HepG2 (cell line): ENCODE measurements around the gene KRT33A. TPM values are rescaled to one million over a fixed set of nuclear protein-coding genes. Genes with fewer than 3 reads are reported as not detected.

Experiments used
- ATAC-seq: fragments of 200-7000 bp; cut with Tn5 transposase; 3 replicates; pipeline ENCODE4 v1.9.1; 2020; ENCODE audit warnings: mild to moderate bottlenecking, moderate library complexity
- BruUV-seq: library from RNA; stranded (reverse); fragments of 400-500 nt; replicated peaks from 2 replicates; lab custom pipeline; 2021; lab: Mats Ljungman, UMichigan
- CTCF ChIA-PET: fragments of 300-600 bp; formaldehyde crosslinking; extraction: SDS; loops from one replicate; lab custom pipeline; 2021; ENCODE audit warnings: low total read pairs, inconsistent platforms, low intra/inter-chr PET ratio; lab: Yijun Ruan, JAX
- POLR2A ChIA-PET: fragments of 350-600 bp; sonication (Branson Sonifier 250); formaldehyde crosslinking; loops from one replicate; lab custom pipeline; 2020; ENCODE audit warnings: antibody characterized with exemption, inconsistent platforms; lab: Yijun Ruan, JAX
- DNase-seq: peaks from one replicate; pipeline ENCODE4 v3.0.0-alpha.2; 2015; ENCODE audit warnings: low spot score
- FAIRE-seq: peaks from 3 replicates; lab custom pipeline; 2011; peaks lifted over from hg19 to GRCh38; lab: Jason Lieb, UNC
- H2AFZ ChIP-seq: one replicate; pipeline ENCODE4 v1.6.1; 2011; ENCODE audit warnings: low read length, inconsistent platforms
- H3K27ac ChIP-seq: fragments of 300-600 bp; 3 replicates; pipeline ENCODE4 v1.8.0; 2011; ENCODE audit warnings: mixed run types, mild to moderate bottlenecking, mixed read lengths, low read length, inconsistent platforms; ENCODE audit not compliant: insufficient read depth; ENCODE audit errors: extremely low read length
- H3K27me3 ChIP-seq, 2 experiments: fragments of 200-600 bp in 1 of 2; 2 replicates in 1 of 2; 3 replicates in 1 of 2; pipeline versions ENCODE4 v1.6.0 to v1.8.0; 2011; ENCODE audit warnings: low read length in 2 of 2, mild to moderate bottlenecking in 2 of 2, moderate library complexity in 2 of 2, inconsistent platforms in 1 of 2; ENCODE audit not compliant: insufficient read depth in 2 of 2, control insufficient read depth in 1 of 2
- H3K36me3 ChIP-seq, 2 experiments: fragments of 200-600 bp in 1 of 2; replicated peaks in 1 of 2; 2 replicates in 1 of 2; 3 replicates in 1 of 2; pipeline versions ENCODE4 v1.5.1 to v1.8.0; 2011; ENCODE audit warnings: low read length in 2 of 2, inconsistent platforms in 1 of 2; ENCODE audit not compliant: insufficient read depth in 2 of 2, control insufficient read depth in 1 of 2
- H3K4me1 ChIP-seq: 2 replicates; pipeline ENCODE4 v1.5.1; 2012; ENCODE audit warnings: low read length, inconsistent platforms; ENCODE audit not compliant: insufficient read depth
- H3K4me2 ChIP-seq: 2 replicates; pipeline ENCODE4 v1.6.0; 2011; ENCODE audit warnings: low read depth, low read length, inconsistent platforms
- H3K4me3 ChIP-seq, 3 experiments: fragments of 200-600 bp in 1 of 3; sonication (generic), shearing (Covaris generic) in 1 of 3; replicated peaks in 1 of 3; 2 replicates each; pipeline ENCODE4 v1.5.1; 2011 to 2016; ENCODE audit warnings: low read length in 3 of 3, inconsistent platforms in 2 of 3, low read depth in 2 of 3, mild to moderate bottlenecking in 2 of 3, control low read depth in 1 of 3, mixed read lengths in 1 of 3; ENCODE audit not compliant: insufficient read depth in 1 of 3
- H3K79me2 ChIP-seq: one replicate; pipeline ENCODE4 v1.6.1; 2011; ENCODE audit warnings: low read length, inconsistent platforms; ENCODE audit not compliant: insufficient read depth
- H3K9ac ChIP-seq: 2 replicates; pipeline ENCODE4 v1.6.0; 2011; ENCODE audit warnings: mild to moderate bottlenecking, low read depth, low read length, inconsistent platforms; ENCODE audit not compliant: insufficient read depth
- H3K9me3 ChIP-seq: 2 replicates; pipeline ENCODE4 v1.5.1; 2012; ENCODE audit warnings: mild to moderate bottlenecking, low read length
- H4K20me1 ChIP-seq: 2 replicates; pipeline ENCODE4 v1.6.0; 2011; ENCODE audit warnings: inconsistent platforms, mild to moderate bottlenecking, low read length, moderate library complexity; ENCODE audit not compliant: insufficient read depth
- ARID3A ChIP-seq: IDR thresholded peaks from 2 replicates; pipeline ENCODE4 v1.6.1; 2012; ENCODE audit warnings: low read depth, low read length, improper control_type of control experiment
- IRF9 ChIP-seq: sonication (generic); formaldehyde crosslinking; IDR thresholded peaks from 2 replicates; pipeline ENCODE4 v1.8.0; 2022; ENCODE audit warnings: missing genetic modification reagents, mild to moderate bottlenecking, borderline replicate concordance
- MIER3 ChIP-seq: IDR thresholded peaks from 2 replicates; pipeline ENCODE4 v1.6.1; 2016; ENCODE audit warnings: missing compliant biosample characterization, borderline replicate concordance
- NBN ChIP-seq: fragments of 450-650 bp; conservative IDR thresholded peaks from 2 replicates; pipeline ENCODE4 v1.6.1; 2017
- NONO ChIP-seq, 2 experiments: fragments of 450-650 bp in 1 of 2; sonication (generic) in 1 of 2; formaldehyde crosslinking in 1 of 2; IDR thresholded peaks in 1 of 2; conservative IDR thresholded peaks in 1 of 2; 2 replicates each; pipeline versions ENCODE4 v1.6.1 to v1.8.0; 2017 to 2022; ENCODE audit warnings: mild to moderate bottlenecking in 1 of 2, missing genetic modification reagents in 1 of 2, moderate library complexity in 1 of 2
- PATZ1 ChIP-seq: sonication (generic); formaldehyde crosslinking; IDR thresholded peaks from 2 replicates; pipeline ENCODE4 v1.4.0; 2020; ENCODE audit warnings: missing genetic modification reagents
- RAD21 ChIP-seq: fragments of 450-650 bp; formaldehyde crosslinking; IDR thresholded peaks from 2 replicates; pipeline ENCODE4 v1.5.0; 2020; ENCODE audit warnings: mild to moderate bottlenecking
- SMC3 ChIP-seq: IDR thresholded peaks from 2 replicates; pipeline ENCODE4 v1.6.1; 2011; ENCODE audit warnings: low read length, improper control_type of control experiment
- STAG1 ChIP-seq: sonication (generic); formaldehyde crosslinking; IDR thresholded peaks from 2 replicates; pipeline ENCODE4 v1.4.0; 2020; ENCODE audit warnings: missing genetic modification reagents
- SUZ12 ChIP-seq: fragments of 150-350 bp; IDR thresholded peaks from 2 replicates; pipeline ENCODE4 v1.6.1; 2014; ENCODE audit warnings: low read depth, low read length
- TCF7 ChIP-seq: sonication (generic); IDR thresholded peaks from 2 replicates; pipeline ENCODE4 v1.6.1; 2016; ENCODE audit warnings: antibody characterized with exemption, low read depth
- ZNF263 ChIP-seq: sonication (generic); formaldehyde crosslinking; IDR thresholded peaks from 2 replicates; pipeline ENCODE4 v1.4.0; 2020; ENCODE audit warnings: missing genetic modification reagents
- ZNF543 ChIP-seq: sonication (generic); formaldehyde crosslinking; IDR thresholded peaks from 2 replicates; pipeline ENCODE4 v1.4.0; 2020; ENCODE audit warnings: mild to moderate bottlenecking, missing genetic modification reagents
- WGBS: methylation state at CpG from one replicate; pipeline ENCODE4 v1.1.6; 2017; ENCODE audit warnings: low lambda C conversion rate; 5-methylcytosine and 5-hydroxymethylcytosine counted together
- in situ Hi-C: cut with HindIII; loops from 2 replicates; pipeline ENCODE4 v1.10.0; 2017; ENCODE audit warnings: low pct_unique_long_range_greater_than_20kb; ENCODE audit not compliant: extremely low pct_ligation_motif_present
- intact Hi-C: fragments of 100-400 bp; cut with micrococcal nuclease; formaldehyde crosslinking; loops from one replicate; pipeline ENCODE4 v1.10.0; 2022; ENCODE audit not compliant: unreplicated experiment
- polyA plus RNA-seq, 8 experiments: library from polyadenylated mRNA; depleted of rRNA in 3 of 8; stranded (reverse) in 7 of 8; unstranded in 1 of 8; fragments of >200 nt; fragmentation: Illumina TruSeq in 4 of 8; extraction: Trizol in 4 of 8; gene quantifications; 2 replicates each; pipeline versions ENCODE4 v1.2.1 to v1.2.3, GENCODE V29; 2011 to 2016; ENCODE audit warnings: low read depth in 4 of 8, missing spikeins in 1 of 8, mixed read lengths in 1 of 8; ENCODE audit not compliant: insufficient read depth in 1 of 8
- total RNA-seq, 5 experiments: library from RNA; depleted of rRNA; stranded (reverse); fragments of >200 nt; fragmentation: Illumina TruSeq; extraction: Trizol; gene quantifications; 2 replicates each; pipeline ENCODE4 v1.2.3, GENCODE V29; 2016; ENCODE audit warnings: low read depth in 1 of 5
- TF ChIP-seq, protein P1 (sequence below): sonication (generic); formaldehyde crosslinking; IDR thresholded peaks from 2 replicates; pipeline ENCODE4 v1.8.0; 2022; ENCODE audit warnings: mild to moderate bottlenecking, missing genetic modification reagents, moderate library complexity

KRT33A gene
- total and polyA plus RNA-seq, 2 of the 13 experiments (the other 11 are each of a cell fraction or from before 2014, with no cell fraction given) = not detected

DNA sequence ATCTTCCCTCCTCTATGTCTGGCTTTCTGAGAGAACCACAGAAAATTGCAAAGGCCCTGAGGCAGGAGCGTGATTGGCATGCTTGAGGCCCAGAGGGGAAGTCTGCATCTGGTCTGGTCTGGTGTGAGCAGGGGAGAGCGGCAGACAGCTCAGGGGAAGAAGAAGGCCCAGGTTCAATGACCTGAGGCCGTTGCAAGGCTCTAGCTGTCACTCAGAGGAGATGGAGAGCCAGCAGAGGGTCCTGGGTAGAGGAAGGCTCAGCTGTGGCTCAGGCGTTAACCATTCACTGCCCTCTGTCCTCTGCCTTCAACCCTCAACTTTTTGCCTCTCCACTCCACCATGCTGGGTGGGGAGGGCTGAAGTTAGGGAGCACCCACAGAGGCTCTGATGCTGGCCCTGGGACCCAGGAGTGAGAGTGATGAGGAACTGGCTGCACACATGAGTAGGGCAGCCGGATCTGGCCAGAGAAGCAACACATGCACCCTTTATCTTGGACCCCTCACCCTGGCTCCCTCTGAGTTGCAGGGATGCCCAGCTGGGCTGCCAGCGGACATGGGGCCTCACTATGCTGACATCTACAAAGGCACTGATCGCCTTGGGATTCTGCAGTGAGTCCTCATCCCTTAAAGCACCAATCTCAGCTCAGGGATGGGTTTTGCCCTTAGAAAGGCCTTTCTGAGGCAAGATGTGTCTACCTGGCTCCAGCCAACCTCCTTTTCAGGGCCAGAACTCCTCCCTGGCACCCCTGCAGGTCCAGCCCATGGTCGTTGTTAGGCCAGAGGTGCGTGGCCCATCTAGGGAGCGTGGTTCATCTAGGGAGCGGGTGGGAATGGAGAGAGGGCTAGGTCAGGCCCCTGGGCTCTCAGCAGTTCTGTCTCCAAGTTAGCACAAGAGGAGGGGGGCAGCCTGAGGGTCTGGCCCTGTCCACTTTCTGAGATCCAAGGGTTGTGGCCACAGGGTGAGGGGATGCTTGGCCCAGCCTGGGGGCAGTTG, 27.4 kb downstream of the KRT33A start (continued):
- TF ChIP-seq ZNF543 (no peak), NBN (no peak), NONO (IDR thresholded peaks at IDR 0.05) (no peak), NONO (CRISPR knock-in tag; conservative IDR thresholded peaks at IDR 0.05) (no peak), ZNF263 (CRISPR knock-in tag) (no peak), IRF9 (CRISPR knock-in tag) (no peak)

GRCh38 chr17:41322094-41322902, 28.3 kb downstream of the KRT33A start:
- FAIRE-seq = peak; percentile 85
- Histone ChIP-seq H3K27me3 (peaks cover 0 to 5% of the 10 kb centered on the region in 2 experiments; a peak in 1 of 5 replicates), H3K4me1 (no peaks in the 10 kb centered on the region), H3K9me3 (peaks cover 10% of the 10 kb centered on the region; the same call in 1 of the 2 replicates), H3K36me3 (no peaks in the 10 kb centered on the region), H3K9ac (no peak overlapping the region), H4K20me1 (no peaks in the 10 kb centered on the region), H3K4me3 (no peak overlapping the region), H3K27ac (no peak overlapping the region), H3K79me2 (no peaks in the 10 kb centered on the region), H2AFZ (no peak overlapping the region), H3K4me2 (no peak overlapping the region)
- CTCF ChIA-PET = interaction anchor here (0.6 to 2.4 kb wide), 3 partner anchors 413 to 519 kb away, joined by 3 to 16 read pairs (median 4); no protein-coding TSS in a partner anchor
- POLR2A ChIA-PET = no interaction called here
- DNase-seq = peak; percentile 38
- intact Hi-C loops = loop anchor here (1.0 to 5.0 kb wide), 2 partner anchors 413 to 465 kb away; no protein-coding TSS in a partner anchor
- peak; percentile 54; the same call in 2 of the 3 replicates for ATAC-seq
- WGBS = 18% methylated on average over 5 of the region's 5 CpGs
- in situ Hi-C loops = loop anchor here (5.0 kb wide), 2 partner anchors 415 to 465 kb away; no protein-coding TSS in a partner anchor
- no TSS peak for BruUV-seq
- TF ChIP-seq SUZ12 (no peak), TCF7 (no peak), MIER3 (CRISPR knock-in tag) (no peak), ARID3A (peak; percentile 52; the same call in 1 of the 2 replicates), STAG1 (CRISPR knock-in tag) (peak; percentile 80), PATZ1 (CRISPR knock-in tag) (no peak), RAD21 (CRISPR knock-in tag) (0 out of 2 replicates have a peak, but pooled peaks have one; percentile 35), SMC3 (peak; percentile 89)
- TF ChIP-seq, protein P1, sequence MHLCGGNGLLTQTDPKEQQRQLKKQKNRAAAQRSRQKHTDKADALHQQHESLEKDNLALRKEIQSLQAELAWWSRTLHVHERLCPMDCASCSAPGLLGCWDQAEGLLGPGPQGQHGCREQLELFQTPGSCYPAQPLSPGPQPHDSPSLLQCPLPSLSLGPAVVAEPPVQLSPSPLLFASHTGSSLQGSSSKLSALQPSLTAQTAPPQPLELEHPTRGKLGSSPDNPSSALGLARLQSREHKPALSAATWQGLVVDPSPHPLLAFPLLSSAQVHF (CRISPR knock-in tag) = no peak
